IPS-NIHi7 (cell line): Measurements from ENCODE around the gene CNTRL.
"Not testable (repeated sequence)": the region's sequence is repeated elsewhere in the genome, so short reads cannot be mapped to it uniquely, and the experiment has no call there.

ENCODE experiments used
- DNase-seq: peaks from one replicate; pipeline ENCODE4 v3.0.0; 2012; ENCODE audit warnings: mixed read lengths; ENCODE audit errors: extremely low spot score

Gene CNTRL, protein sequence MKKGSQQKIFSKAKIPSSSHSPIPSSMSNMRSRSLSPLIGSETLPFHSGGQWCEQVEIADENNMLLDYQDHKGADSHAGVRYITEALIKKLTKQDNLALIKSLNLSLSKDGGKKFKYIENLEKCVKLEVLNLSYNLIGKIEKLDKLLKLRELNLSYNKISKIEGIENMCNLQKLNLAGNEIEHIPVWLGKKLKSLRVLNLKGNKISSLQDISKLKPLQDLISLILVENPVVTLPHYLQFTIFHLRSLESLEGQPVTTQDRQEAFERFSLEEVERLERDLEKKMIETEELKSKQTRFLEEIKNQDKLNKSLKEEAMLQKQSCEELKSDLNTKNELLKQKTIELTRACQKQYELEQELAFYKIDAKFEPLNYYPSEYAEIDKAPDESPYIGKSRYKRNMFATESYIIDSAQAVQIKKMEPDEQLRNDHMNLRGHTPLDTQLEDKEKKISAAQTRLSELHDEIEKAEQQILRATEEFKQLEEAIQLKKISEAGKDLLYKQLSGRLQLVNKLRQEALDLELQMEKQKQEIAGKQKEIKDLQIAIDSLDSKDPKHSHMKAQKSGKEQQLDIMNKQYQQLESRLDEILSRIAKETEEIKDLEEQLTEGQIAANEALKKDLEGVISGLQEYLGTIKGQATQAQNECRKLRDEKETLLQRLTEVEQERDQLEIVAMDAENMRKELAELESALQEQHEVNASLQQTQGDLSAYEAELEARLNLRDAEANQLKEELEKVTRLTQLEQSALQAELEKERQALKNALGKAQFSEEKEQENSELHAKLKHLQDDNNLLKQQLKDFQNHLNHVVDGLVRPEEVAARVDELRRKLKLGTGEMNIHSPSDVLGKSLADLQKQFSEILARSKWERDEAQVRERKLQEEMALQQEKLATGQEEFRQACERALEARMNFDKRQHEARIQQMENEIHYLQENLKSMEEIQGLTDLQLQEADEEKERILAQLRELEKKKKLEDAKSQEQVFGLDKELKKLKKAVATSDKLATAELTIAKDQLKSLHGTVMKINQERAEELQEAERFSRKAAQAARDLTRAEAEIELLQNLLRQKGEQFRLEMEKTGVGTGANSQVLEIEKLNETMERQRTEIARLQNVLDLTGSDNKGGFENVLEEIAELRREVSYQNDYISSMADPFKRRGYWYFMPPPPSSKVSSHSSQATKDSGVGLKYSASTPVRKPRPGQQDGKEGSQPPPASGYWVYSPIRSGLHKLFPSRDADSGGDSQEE (N-terminal part only)

DNA sequence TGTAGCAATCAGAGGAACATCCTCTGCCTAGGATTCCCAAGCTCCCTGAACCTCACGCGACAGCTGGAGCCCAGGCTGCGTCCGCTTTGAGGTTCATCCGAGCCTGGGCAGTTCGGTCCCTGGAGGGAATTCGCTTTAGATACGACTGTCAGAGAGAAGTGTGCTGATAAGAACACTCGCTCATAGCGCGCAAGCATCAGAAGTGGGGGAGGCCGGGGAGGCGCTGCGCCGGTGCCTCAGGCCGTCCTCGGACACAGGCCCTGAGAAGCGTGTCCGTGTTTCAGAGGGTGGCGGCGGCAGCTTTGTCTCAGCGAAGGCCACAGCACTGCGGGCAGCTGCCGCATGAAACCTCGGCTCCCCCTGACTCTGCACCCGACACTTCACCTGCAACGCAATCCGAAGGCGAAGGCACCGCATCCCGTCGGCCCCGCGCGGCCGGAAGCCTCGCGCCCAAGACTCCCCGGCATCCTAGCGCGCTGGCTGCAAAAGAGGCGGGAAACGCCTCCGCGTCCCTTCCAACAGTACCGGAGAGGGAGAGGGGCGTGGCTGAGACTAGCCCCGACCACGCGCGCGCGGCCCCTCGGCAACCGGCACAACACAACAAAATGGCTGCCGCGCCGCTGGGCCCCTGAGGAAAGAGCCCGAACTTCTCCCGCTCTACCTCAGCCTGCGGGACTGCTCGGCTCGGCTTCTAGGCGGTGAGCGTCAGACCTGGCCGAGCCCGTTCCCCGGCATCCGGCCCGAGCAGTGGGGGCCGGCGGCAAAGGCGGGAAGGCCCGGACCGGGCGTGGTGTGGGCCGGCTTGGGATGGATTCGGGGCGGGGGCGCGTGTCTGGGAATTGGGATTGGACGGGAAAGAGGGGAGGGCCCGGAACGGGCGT, at the start of gene CNTRL:
CNTRL (plus strand) TSS at position 586 of the 881 bp plus-strand sequence. CDS start 13,372 bp downstream, outside the sequence.
- DNase-seq, result peak; percentile 85

DNA sequence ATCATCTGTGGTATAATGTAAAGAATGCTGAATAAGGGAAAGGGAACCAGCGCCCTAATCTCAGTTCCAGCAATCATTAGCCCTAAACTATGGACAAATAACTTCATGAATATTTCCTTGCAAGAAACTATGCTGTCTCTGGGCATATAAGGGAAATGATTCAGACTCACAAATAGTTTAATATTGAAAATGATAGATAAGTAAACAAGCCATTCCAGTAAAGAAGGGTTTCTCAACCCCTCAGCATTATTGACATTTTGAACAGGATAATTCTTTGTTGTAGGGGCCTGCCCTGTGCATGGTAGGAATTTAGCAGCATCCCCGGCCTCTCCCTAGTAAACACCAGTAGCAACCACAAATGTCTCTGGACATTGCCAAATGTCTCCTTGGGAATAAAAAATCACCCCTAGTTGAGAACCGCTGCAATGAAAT, 48.5 kb upstream of the CNTRL start:
- DNase-seq, result no peak

DNA sequence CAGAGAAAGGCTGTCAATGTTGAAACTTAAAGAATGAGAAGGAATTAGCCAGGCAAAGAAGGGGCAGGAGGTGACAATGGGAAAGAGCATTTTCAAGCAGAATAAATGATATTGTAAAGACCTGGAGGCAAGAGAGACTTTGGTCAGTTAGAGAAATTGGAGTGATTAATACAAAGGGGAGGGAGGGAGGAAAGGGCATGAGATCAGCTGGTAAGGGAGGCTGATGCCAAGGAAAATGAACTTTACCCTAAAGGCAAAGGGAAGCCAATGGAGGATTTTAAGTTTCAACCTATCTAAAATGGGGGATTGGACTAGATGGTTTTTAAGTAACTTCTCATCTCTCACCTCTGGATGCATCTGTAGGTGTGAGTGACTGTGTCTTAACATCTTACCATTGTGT, 48.0 kb upstream of the CNTRL start:
- DNase-seq, result no peak

DNA sequence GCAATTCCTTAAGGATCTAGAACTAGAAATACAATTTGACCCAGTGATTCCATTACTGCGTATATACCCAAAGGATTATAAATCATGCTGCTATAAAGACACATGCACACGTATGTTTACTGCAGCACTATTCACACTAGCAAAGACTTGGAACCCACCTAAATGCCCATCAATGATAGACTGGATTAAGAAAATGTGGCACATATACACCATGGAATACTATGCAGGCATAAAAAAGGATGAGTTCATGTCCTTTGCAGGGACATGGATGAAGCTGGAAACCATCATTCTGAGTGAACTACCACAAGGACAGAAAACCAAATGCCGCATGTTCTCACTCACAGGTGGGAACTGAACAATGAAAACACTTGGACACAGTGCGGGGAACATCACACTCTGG, 46.5 kb upstream of the CNTRL start:
- DNase-seq, result not testable (repeated sequence)

DNA sequence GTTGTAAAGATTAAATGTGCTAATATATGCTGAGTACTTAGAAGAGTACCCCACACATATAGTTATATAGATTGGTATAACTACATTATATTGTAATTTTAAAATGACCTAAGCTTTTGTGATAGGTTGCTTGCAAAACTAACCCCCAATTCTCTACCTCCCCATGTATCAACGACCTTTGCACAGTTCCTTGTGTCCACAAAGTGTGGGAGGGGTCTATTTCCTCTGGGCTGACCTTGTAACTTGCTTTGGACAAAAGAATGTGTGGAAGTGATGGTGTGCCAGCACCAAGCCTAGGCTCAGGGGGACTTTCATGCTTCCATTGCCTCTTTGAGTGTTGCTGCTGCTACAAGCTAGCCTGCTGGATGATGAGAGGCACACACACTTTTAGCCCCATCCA, 45.3 kb upstream of the CNTRL start:
- no peak for DNase-seq

DNA sequence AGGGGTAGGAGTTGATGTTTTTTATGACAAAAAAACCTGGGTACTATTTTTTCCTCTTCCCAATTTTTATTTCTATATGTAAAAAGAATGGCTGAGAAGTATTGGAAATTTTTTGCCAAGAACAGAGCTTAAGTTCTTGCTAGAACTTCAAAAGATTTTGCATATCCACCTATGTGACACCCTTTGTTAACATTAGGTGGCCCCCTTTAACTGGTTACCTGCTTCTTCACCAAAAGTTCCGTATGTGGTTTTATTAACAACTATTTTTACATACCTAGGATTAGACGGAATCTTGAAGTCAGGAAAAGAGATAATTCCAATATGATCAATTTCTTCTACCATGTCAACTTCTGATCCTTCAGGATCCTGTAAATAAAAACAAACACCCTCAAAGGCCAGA, 40.2 kb upstream of the CNTRL start:
- no peak for DNase-seq

DNA sequence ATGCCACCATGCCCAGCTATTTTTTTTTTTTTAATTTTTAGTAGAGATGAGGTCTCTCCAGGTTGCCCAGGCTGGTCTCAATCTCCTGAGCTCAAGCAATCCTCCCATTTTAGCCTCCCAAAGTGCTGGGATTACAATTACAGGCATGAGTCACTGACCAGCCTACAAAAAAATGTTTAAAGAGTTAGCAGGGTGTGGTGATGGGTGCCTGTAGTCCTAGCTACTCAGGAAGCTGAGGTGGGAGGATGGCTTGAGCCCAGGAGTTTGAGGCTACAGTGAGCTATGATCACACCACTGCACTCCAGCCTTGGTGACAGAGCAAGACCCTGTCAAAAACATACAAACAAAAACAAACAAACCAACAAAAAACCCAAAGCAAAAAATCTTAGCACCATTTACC, 39.0 kb upstream of the CNTRL start:
- DNase-seq, result not testable (repeated sequence)

DNA sequence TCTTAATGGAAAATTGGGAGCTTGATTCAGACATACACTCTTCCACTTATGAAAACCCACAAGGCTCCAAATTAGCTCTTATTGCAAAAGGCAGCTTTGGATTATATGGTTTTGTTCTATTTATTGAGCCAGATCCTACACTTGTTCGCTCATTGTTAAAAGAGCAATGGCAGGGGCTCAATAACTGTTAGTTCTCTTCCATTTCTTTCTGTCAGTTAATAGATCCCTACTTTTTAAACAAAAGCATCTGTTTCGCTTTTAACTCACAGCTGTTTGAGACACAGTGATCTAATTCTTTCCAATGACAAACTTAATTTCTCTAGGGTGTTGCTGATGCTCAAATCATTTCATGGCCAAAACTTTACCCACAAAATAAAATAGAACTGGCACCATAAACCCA, 36.4 kb upstream of the CNTRL start:
- no peak for DNase-seq

DNA sequence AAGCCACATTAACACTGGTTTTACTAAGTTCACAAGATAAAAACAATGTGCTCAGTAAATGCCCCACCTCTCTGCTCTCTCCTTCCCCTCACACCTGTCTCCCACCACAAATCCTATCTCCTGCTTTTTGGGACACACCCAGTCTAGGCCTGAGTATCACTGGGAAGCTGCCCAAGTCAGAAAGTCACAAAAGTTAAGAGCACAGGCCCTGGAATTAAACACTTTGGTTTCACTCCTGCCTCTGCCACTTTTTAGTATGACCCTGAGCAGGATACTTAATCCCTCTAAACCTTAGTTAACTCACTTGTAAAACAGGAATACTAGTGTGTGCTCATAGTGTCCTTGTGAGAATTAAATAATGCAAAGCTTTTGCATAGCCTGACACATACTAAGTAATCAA, 36.0 kb upstream of the CNTRL start:
- no peak for DNase-seq

DNA sequence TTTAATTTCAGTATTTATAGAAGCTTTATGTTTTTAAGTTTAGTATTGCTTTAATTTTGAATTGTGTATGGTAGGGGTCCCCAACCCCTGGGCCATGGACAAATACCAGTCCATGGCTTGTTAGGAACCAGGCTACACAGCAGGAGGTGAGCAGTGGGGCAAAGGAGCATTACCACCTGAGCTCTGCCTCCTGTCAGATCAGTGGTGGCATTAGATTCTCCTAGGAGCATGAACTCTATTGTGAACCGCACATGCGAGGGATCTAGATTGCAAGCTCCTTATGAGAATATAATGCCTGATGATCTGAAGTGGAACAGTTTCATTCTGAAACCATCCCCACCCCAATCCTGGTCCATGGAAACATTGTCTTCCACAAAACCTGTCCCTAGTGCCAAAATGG, 26.6 kb upstream of the CNTRL start:
- no peak for DNase-seq

DNA sequence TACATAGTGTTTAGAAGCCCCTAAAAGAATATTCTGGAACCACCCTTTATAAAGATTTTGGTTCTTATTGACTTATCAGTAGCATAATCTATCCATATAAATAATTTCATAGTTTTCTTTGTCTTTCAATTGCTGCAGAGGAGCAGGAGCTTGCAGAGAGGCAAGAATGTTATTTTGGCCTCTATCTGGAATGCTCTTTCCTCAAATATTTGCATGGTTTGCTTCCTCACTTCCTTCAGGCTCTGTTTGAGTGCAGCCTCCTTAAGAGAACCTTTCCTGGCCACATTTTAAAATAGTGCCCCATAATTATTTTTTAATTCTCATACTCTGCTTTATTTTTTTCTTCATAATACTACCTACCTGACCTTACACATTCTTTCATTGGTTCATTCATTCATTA, 26.1 kb upstream of the CNTRL start:
- DNase-seq, result no peak

DNA sequence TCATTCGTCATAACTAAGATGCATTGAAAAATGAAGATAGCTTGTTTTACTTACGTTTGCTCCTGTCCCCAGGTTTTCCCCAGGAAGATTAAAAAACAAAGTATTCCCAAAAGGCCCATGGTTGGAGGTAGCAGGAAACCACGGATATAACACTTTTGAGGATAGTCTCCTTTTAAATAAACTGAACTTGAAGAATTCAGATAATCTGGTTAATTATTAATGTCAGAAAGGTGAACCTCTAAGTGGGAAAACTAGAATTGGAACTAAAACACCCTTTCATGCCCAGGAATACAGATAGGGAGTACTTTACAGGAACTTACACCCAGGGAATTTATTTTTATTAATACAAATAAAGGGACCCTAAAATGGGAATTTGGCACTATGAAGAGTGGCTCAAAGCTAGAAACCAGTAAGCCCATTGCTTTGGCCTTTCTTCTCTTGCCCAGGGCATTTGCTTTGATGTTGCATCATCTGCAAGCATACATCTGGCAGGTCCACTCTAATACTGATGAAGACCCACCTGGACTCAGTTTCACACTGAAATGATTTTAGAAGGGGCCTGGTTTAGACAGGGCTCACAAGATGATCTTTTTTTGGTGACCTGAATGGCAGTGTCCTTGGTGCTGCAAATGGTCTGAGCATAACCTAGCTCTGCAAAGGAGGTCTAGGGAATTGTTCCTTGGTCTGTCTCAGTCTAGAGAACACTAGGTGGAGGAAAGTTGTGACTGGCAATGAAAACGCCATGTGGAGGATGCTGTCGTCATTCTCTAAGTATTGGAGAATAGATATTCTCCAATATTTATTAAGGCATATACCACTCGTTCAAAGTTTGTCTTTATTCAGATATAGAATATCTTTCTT, 24.4 kb upstream of the CNTRL start, which contains the start of gene C5:
C5 (minus strand) TSS at position 148 of the 861 bp plus-strand sequence; CDS start at position 119, 29 bp downstream.
- no peak for DNase-seq

DNA sequence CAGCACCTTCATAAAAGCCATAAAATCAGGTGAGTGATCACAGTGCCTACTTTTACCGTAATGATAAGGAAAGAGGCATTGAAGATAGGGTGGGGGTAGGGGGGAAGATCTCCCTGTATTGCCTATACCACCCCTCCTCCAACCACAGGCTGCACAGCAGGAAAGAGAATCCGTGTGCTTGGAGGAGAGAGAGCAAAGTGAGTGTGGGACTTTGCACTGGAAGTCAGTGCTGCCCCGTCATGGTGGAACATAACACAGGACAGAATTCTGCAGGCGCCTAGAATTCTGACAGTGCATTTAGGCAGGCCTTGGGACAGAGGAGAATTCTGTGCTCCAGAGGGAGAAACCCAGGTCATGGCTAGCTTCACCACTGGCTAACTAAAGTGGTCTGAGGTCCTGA, 21.2 kb upstream of the CNTRL start:
- no peak for DNase-seq

DNA sequence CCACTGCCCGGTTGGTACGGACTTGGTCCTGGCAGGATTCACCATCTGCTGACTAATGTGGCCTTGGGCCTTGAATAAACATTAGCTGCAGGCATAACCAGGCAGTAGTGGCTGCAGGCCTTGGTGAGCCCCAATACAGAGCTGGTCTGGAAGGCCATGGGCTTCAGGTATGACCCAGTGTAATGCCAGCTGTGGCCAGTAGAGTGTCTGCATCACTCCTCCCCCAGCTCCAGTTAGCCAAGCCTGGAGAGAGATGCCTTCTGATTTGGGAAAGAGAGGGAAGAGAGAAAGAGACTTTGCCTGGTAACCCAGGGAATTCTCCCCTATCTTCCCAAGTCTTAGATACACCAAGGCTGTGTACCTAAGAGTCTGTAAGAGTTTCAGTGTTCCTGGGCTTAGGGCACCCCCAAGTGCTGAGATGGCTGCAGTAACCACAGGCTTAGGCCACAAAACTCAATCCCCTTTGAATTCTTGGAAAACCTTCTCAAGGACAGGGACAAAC, 19.1 kb upstream of the CNTRL start:
- DNase-seq, result peak; percentile 77

DNA sequence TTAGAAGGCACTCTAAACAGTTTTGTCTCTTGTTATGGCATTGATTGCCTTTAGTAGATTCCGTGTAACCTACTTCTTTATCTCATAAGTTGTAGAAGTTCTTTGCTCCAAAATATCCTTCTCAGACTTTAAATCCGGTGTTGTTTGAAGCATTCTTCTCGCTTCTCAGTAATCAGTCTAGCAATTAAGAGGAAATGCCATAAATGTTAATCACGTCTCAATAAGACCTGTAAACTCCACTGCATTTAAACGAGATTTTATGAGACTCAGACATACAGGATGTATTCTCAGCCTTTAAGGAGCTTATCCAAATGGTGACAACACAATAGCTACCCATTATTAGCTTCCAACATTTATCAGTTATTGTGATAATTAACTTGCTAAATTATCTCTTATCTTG, 16.9 kb upstream of the CNTRL start:
- DNase-seq, result no peak

DNA sequence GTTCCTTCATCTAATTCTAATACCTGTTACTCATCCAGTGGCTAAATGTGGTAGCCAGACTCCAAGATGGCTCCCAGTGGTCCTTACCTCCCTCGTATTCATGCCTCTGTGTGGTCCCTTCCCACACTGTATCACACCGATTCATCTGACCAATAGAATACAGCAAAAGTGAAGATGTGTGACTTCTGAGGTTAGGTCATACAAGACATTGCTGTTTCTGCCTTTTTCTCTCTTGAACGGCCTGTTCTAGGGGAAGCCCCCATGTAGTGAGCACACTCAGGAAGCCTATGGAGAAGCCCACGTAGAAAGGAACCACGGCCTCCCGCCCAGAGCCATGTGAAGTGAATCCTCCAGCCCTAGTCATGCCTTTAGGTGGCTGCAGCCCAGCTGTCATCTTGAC, 15.2 kb upstream of the CNTRL start:
- DNase-seq, result no peak

DNA sequence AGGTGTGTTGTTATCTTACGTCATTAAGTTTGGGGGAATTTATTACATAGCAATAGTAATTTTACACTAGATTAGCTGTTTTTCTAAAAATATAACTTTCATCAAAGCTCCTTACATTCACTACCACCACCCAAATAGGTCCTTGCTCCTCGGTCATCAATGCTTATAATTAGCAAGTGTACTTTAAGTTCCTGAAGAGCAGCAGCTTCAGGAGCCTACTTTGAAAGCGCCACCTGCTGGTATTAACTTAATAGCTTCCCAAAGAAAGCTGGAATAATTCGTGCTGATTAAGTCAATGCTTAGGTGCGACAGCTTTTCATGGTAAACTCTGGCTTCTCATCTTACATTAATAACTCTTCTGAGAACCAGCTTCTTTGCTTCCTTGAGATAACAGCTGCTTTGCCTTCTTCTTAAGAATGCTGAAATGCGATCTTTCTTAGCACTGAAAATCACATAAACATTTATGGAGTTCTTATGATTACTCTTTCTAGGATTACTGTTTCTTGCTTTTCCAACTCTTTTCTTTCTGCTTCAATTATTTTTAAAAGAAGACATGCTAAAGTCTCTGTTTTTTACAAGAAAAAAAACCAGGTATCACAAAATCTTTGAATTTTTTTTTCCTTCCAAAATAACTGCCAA, 14.6 kb upstream of the CNTRL start:
- peak; percentile 61 for DNase-seq

DNA sequence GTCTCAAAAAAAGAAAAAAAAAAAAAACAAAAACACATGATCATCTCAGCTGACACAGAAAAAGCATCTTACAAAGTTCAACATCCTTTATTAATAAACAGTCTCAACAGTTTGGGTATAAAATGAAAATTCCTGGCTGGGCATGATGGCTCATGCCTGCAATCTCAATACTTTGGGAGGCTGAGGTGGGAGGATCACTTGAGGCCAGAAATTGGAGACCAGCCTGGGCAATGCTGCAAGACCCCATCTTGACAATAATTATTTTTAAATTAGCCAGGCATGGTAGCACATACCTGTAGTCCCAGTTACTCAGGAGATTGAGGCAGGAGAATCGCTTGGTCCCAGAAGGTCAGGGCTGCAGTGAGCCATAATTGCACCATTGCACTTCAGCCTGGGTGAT, 7.9 kb upstream of the CNTRL start:
- DNase-seq, result no peak

DNA sequence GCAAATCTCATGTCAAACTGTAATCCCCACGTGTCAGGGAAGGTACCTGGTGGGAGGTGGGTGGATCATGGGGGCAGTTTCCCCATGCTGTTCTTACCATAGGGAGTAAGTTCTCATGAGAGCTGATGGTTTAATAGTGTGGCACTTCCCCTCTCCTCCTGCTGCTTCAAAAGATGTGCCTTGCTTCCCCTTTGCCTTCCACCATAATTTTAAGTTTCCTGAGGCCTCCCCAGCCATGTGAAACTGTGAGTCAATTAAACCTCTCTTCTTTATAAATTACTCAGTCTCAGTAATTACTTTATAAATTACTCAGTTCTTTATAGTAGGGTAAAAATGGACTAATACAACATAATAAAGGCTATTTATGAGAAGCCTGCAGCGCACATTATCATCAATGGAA, 7.1 kb upstream of the CNTRL start:
- DNase-seq, result no peak
